Small intestine (tissue), 7 donors: ENCODE measurements around the gene DHCR24. TPM values are rescaled to one million over a fixed set of nuclear protein-coding genes. Genes with fewer than 3 reads are reported as not detected.

Experiments used
- DNase-seq, 2 donors: peaks; one replicate each; pipeline versions ENCODE4 v3.0.0 to v3.0.0-alpha.2; 2013
- FAIRE-seq: peaks from 2 replicates; lab custom pipeline; 2012; peaks lifted over from hg19 to GRCh38; lab: Jason Lieb, UNC
- H3K27ac ChIP-seq, 3 donors: one replicate each; pipeline ENCODE4 v1.5.1; 2013; ENCODE audit warnings: low read length in 2 of 3, mild to moderate bottlenecking in 2 of 3, control low read depth in 1 of 3, inconsistent platforms in 1 of 3, low read depth in 1 of 3, moderate library complexity in 1 of 3
- H3K27me3 ChIP-seq, 3 donors: one replicate each; pipeline ENCODE4 v1.6.1; 2013; ENCODE audit warnings: low read length in 3 of 3, inconsistent platforms in 1 of 3; ENCODE audit not compliant: control insufficient read depth in 3 of 3, insufficient read depth in 3 of 3
- H3K36me3 ChIP-seq, 3 donors: one replicate each; pipeline ENCODE4 v1.6.1; 2013; ENCODE audit warnings: low read length in 3 of 3, inconsistent platforms in 1 of 3, low read depth in 1 of 3, mild to moderate bottlenecking in 1 of 3, moderate library complexity in 1 of 3; ENCODE audit not compliant: control insufficient read depth in 3 of 3, insufficient read depth in 2 of 3
- H3K4me1 ChIP-seq, 3 donors: one replicate each; pipeline ENCODE4 v1.6.1; 2013; ENCODE audit warnings: low read length in 2 of 3, inconsistent platforms in 1 of 3, low read depth in 1 of 3, mild to moderate bottlenecking in 1 of 3, moderate library complexity in 1 of 3; ENCODE audit not compliant: control insufficient read depth in 3 of 3, insufficient read depth in 2 of 3
- H3K4me3 ChIP-seq, 3 donors: one replicate each; pipeline ENCODE4 v1.5.1; 2013; ENCODE audit warnings: low read length in 3 of 3, control low read depth in 1 of 3, inconsistent platforms in 1 of 3, low read depth in 1 of 3, mild to moderate bottlenecking in 1 of 3, moderate library complexity in 1 of 3
- H3K9me3 ChIP-seq, 2 donors: one replicate each; pipeline ENCODE4 v1.6.1; 2013; ENCODE audit warnings: low read depth in 1 of 2, low read length in 1 of 2; ENCODE audit not compliant: control insufficient read depth in 2 of 2, insufficient read depth in 1 of 2
- WGBS, 3 donors: extraction: QIAGEN DNeasy Blood & Tissue Kit; methylation state at CpG; one replicate each; pipeline ENCODE4 v1.1.7; 2013; 5-methylcytosine and 5-hydroxymethylcytosine counted together
- polyA plus RNA-seq, 4 donors: library from polyadenylated mRNA; stranded (reverse) in 3 of 4; unstranded in 1 of 4; fragments of 200-250 nt in 3 of 4; fragments of 120-200 nt in 1 of 4; gene quantifications; one replicate each; pipeline versions ENCODE4 v1.2.1 to v1.2.3, GENCODE V29; 2013
- donor health status: healthy with polysubstance abuse.
- donor health status: control.
- donor health status: control.
- donor health status: Bipolar disorder and iron deficiency.
- donor health status: healthy.

Gene DHCR24
- polyA plus RNA-seq, 4 donors, result 7.0 to 162 (median 30.1) TPM

DNA sequence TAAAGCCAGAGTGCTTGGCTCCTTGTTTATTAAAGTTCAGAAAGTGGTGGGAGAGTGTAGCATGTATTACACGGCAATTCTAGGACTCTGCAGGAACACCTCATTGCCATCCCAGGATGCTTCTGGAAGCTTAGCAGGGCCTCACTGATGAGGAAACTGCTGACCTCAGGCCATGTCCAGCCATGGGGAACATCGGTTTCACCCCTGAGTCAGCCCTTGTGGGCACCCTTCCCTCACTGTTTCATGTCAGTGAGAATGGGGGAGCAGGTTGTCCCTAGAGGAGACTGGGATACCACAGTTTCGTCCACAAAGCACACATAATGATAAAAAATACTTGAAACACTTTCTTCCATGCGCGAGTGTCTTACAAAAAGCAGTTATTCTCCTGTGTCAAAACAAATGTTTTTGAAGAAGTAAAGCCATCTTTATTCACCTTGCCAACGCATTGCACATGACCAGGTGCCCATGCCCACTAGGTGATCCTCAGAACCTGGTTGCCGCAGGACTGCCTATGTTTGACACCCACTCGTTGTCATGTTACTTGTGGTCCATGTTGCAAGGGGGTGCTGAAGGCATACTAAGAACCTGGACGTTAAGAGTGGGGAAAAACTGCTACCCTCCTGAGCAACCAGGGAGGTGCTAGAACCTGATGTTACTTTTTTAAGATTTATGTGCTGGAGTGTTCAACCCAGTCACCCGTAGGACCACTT is 44.6 kb downstream of the DHCR24 start:
- no peak for DNase-seq
- Histone ChIP-seq H3K4me3 (no peak overlapping the region), H3K27ac (no peak overlapping the region), H3K27me3 (no peaks in the 10 kb centered on the region), H3K9me3 (no peaks in the 10 kb centered on the region), H3K36me3 (peaks cover 0 to 33% (median 0%) of the 10 kb centered on the region in 3 donors), H3K4me1 (no peaks in the 10 kb centered on the region)
- no peak for FAIRE-seq
- 91 to 95% (median 92%) methylated on average over 10 of the region's 10 CpGs for WGBS, 3 donors

DNA sequence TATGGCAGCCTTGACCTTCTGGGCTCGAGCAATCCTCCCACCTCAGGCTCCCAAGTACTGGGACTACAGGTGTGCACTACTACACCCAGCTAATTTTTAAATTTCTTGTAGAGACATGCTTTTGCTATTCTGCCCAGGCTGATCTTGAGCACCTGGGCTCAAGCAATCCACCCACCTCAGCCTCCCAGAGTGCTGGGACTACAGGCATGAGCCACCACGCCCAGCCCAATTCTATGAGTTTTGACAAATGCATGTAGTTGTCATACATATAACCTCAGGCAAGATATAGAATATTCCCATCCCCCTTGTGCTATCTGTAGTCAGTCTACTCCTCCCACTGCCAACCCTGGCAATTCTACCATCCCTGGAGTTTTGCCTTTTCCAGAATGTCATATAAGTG is 47.2 kb downstream of the DHCR24 start:
- WGBS, 3 donors, result 62 to 79% (median 75%) methylated on average over 2 of the region's 2 CpGs
- Histone ChIP-seq H3K27me3 (no peaks in the 10 kb centered on the region), H3K36me3 (peaks cover 0 to 26% (median 0%) of the 10 kb centered on the region in 3 donors), H3K27ac (no peak overlapping the region), H3K4me3 (no peak overlapping the region), H3K9me3 (no peaks in the 10 kb centered on the region), H3K4me1 (no peaks in the 10 kb centered on the region)
- no peak for FAIRE-seq
- no peak for DNase-seq

DNA sequence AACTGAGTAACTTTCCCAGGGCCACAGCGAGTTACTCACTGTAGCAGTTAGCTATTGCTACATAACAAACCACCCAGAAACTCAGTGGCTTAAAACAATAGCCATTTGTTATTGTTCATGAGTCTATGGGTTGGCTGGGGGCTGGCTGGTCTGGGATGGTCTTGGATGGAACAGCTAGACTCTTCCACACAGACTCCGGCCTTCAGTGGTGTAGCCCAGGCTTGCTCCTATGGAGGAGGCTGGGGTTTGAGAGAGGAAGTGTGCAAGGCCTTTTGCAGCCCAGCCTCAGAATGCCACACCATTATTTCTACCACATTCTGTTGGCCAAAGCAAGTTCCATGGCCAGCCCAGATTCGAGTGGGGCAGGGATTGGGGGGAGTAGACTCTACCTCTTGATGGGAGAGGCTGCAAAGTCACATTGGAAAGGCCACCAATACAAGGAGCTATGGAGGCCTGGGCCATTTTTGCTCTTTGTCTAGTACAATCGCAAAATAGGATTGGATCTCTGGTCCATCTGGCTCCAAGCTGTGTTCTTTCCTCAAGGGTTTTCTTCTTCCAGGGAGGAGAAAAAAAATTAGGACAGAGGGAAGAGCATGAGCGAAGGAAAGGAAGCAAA is 48.3 kb downstream of the DHCR24 start:
- WGBS, 3 donors, result 85 to 92% (median 86%) methylated on average over 5 of the region's 5 CpGs
- Histone ChIP-seq H3K4me1 (no peaks in the 10 kb centered on the region), H3K27me3 (no peaks in the 10 kb centered on the region), H3K9me3 (no peaks in the 10 kb centered on the region), H3K36me3 (peaks cover 0 to 24% (median 0%) of the 10 kb centered on the region in 3 donors), H3K4me3 (no peak overlapping the region), H3K27ac (no peak overlapping the region)
- FAIRE-seq (no peak), DNase-seq (no peak)

DNA sequence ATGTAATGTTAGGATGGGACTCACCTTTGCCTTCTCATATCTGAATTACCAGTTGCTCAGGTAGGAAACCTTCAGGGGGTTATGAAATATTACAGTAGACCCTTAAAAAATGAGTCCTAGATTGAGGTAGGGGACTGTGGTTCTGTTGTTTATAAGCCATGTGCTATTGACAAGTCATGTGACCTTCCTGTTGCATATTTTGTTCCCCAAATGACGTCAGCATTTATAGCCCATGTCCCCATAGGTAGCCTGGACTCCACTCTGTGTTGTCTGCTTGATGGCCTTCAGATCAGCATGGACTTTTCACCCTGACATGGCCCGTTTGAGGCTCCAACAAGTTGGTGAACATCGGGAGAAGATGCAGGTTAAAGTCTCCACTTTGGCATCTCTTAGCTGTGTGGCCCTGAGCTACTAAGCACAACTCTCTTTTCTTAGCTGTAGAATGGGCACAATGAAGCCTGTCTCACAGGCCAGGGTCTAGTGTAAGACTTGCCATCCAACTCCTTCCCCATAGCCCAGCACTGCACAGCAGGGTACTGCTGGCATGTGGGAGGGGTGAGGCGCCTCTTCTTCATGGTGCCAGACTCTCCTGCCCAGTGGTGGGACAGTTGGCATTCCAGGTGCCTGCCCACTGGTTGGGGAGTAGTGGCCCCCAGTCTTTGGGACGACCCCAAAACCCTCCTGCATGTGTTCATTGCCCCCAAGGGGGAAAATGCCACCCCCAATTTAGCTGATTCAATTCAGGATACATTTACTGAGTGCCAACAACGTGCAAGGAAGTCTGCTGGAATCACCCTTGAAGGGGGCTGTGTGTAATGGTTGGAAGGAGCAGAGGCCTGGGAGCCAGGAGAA is 49.8 kb downstream of the DHCR24 start:
- 73 to 85% (median 75%) methylated on average over 6 of the region's 6 CpGs for WGBS, 3 donors
- no peak overlapping the region for H3K27ac ChIP-seq
- H3K4me1 ChIP-seq, result no peaks in the 10 kb centered on the region
- DNase-seq (peak in 1 of 2 donors; percentile 13), FAIRE-seq (no peak)
- H3K4me3 ChIP-seq, result no peak overlapping the region
- no peaks in the 10 kb centered on the region for H3K9me3 ChIP-seq
- H3K36me3 ChIP-seq, result peaks cover 0 to 23% (median 0%) of the 10 kb centered on the region in 3 donors
- no peaks in the 10 kb centered on the region for H3K27me3 ChIP-seq

DNA sequence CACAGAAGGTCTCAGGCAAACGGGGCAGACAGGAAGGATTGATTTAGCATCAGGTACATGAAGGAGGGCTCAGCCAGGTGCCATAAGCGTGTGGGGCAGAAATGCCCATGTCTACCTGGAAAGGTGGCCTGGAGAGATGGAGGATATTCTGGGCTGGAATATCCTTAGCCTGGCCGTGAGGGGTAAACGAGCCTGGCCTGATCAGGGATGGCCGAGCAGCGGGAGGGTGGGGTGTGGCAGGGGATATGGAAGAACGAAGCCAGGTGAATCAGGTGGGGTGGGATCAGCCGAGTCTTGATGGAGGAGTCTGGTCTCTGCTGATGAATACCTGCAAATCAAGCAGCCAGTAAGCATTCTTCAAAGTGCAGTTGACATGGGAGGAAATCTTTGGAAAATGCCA is 50.4 kb downstream of the DHCR24 start:
- H3K9me3 ChIP-seq, result peaks cover 0 to 3% of the 10 kb centered on the region in 2 donors
- no peak overlapping the region for H3K4me3 ChIP-seq
- WGBS, 3 donors, result 86 to 91% (median 89%) methylated on average over 8 of the region's 8 CpGs
- no peak overlapping the region for H3K27ac ChIP-seq
- H3K36me3 ChIP-seq, result peaks cover 0 to 22% (median 0%) of the 10 kb centered on the region in 3 donors
- no peak for FAIRE-seq
- DNase-seq, result no peak
- H3K4me1 ChIP-seq, result no peaks in the 10 kb centered on the region
- no peaks in the 10 kb centered on the region for H3K27me3 ChIP-seq

DNA sequence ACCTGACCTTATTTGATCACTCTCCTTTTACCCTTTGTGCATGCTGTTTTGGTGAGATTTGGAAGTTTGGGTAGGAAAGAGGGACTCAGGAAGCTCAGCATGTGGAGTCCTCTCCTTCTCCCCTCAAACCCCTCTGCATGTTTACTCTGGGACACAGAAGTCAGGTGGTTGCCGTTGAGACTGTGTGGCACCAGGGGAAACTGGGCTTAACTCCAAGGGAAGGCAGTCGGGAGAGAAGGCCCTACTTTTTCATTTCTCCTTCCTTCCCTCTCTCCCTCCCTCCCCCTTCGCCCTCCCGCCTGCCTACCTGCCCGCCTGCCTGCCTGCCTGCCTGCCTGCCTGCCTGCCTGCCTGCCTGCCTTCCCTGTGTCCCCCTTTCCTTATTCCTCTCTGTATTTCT is 51.0 kb downstream of the DHCR24 start:
- no peak for FAIRE-seq

DNA sequence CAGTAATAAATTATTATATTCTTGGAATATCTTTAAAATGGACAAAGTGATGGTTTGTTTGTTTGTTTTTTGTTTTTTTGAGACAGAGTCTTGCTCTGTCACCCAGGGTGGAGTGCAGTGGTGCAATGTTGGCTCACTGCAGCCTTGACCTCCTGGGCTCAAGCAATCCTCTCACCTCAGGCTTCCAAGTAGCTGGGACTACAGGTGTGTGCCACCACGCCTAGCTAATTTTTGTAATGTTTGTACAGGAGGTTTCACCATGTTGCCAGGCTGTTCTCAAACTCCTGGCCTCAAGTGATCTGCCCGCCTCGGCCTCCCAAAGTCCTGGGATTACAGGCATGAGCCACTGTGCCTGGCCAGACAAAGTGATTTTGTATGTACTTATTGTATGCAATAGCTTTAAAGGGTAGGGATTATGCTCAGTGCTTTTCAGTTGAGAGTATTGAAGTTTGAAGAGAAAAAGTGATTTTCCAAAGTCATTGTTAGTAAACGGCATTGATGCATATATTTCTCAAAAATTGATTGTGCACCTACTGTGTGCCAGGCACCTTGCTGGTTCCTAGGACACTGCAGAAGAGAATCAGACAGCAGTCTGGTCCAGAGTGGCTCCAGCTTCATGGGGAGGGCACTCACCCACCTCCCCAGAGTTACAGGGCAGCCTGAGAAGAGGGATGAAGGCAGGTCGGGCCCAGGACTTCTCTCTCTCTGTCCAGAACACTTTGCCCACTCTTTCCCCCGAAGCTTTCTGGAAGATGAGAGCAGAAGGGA is 51.7 kb downstream of the DHCR24 start:
- Histone ChIP-seq H3K36me3 (peaks cover 0 to 19% (median 2%) of the 10 kb centered on the region in 3 donors), H3K27me3 (no peaks in the 10 kb centered on the region), H3K4me3 (no peak overlapping the region), H3K9me3 (peaks cover 0 to 11% of the 10 kb centered on the region in 2 donors), H3K4me1 (no peaks in the 10 kb centered on the region), H3K27ac (no peak overlapping the region)
- FAIRE-seq, result no peak
- DNase-seq, result no peak
- WGBS, 3 donors, result 70 to 85% (median 78%) methylated on average over 6 of the region's 6 CpGs

More for the DNA sequence above, 51.0 kb downstream of the DHCR24 start:
- Histone ChIP-seq H3K4me3 (no peak overlapping the region), H3K36me3 (peaks cover 0 to 19% (median 0%) of the 10 kb centered on the region in 3 donors), H3K9me3 (peaks cover 0 to 7% of the 10 kb centered on the region in 2 donors), H3K4me1 (no peaks in the 10 kb centered on the region), H3K27me3 (no peaks in the 10 kb centered on the region), H3K27ac (no peak overlapping the region)
- 42 to 63% (median 43%) methylated on average over 2 to 5 of the region's 5 CpGs for WGBS, 3 donors
- no peak for DNase-seq
